Neuronal stem cell (in vitro differentiated cells): Measurements from ENCODE around the gene FBXO11.
A peak's percentile ranks its signal among the peaks of the same experiment; 100 is the strongest.

Source experiments
- DNase-seq: peaks from one replicate; pipeline ENCODE4 v3.0.0-alpha.2; 2013; ENCODE audit warnings: low spot score
- H2AFZ ChIP-seq: one replicate; pipeline ENCODE4 v1.6.1; 2013; ENCODE audit warnings: mild to moderate bottlenecking, low read length, inconsistent platforms
- H2AK5ac ChIP-seq: 2 replicates; pipeline ENCODE4 v1.6.1; 2013; ENCODE audit warnings: low read depth, mild to moderate bottlenecking, inconsistent platforms, low read length, moderate library complexity, mixed read lengths
- H2BK120ac ChIP-seq: 2 replicates; pipeline ENCODE4 v1.6.1; 2013; ENCODE audit warnings: low read depth, mild to moderate bottlenecking, inconsistent platforms, low read length, moderate library complexity, mixed read lengths
- H2BK12ac ChIP-seq: one replicate; pipeline ENCODE4 v1.6.1; 2013; ENCODE audit warnings: low read length, inconsistent platforms
- H2BK15ac ChIP-seq: 2 replicates; pipeline ENCODE4 v1.6.1; 2013; ENCODE audit warnings: mild to moderate bottlenecking, low read length, inconsistent platforms, mixed read lengths
- H2BK5ac ChIP-seq: one replicate; pipeline ENCODE4 v1.6.1; 2013; ENCODE audit warnings: inconsistent platforms, mild to moderate bottlenecking, low read length, moderate library complexity
- H3K14ac ChIP-seq: one replicate; pipeline ENCODE4 v1.6.1; 2013; ENCODE audit warnings: low read length, inconsistent platforms
- H3K18ac ChIP-seq: 2 replicates; pipeline ENCODE4 v1.6.1; 2013; ENCODE audit warnings: low read length, inconsistent platforms
- H3K23ac ChIP-seq: 2 replicates; pipeline ENCODE4 v1.6.1; 2013; ENCODE audit warnings: low read depth, mild to moderate bottlenecking, mixed read lengths, low read length, inconsistent platforms; ENCODE audit not compliant: poor library complexity
- H3K27ac ChIP-seq: replicated peaks from 3 replicates; pipeline ENCODE4 v1.5.1; 2013; ENCODE audit warnings: low read length, inconsistent platforms
- H3K27me3 ChIP-seq, 3 experiments: 2 replicates each; pipeline ENCODE4 v1.6.1; 2013; ENCODE audit warnings: low read length in 3 of 3, mild to moderate bottlenecking in 2 of 3, inconsistent platforms in 1 of 3, low read depth in 1 of 3, mixed read lengths in 1 of 3, moderate library complexity in 1 of 3; ENCODE audit not compliant: control insufficient read depth in 3 of 3, insufficient read depth in 3 of 3
- H3K36me3 ChIP-seq, 2 donors: replicated peaks in 1 of 2; 2 replicates each; pipeline ENCODE4 v1.6.1; 2013; ENCODE audit warnings: low read length in 2 of 2; ENCODE audit not compliant: control insufficient read depth in 2 of 2, insufficient read depth in 2 of 2
- H3K4ac ChIP-seq: 2 replicates; pipeline ENCODE4 v1.6.1; 2013; ENCODE audit warnings: inconsistent platforms, mild to moderate bottlenecking, low read length, moderate library complexity
- H3K4me1 ChIP-seq, 2 donors: 1 replicate in 1 of 2; 2 replicates in 1 of 2; pipeline ENCODE4 v1.6.1; 2013; ENCODE audit warnings: low read length in 2 of 2, low read depth in 1 of 2; ENCODE audit not compliant: control insufficient read depth in 2 of 2, insufficient read depth in 1 of 2
- H3K4me2 ChIP-seq: one replicate; pipeline ENCODE4 v1.6.1; 2013; ENCODE audit warnings: mild to moderate bottlenecking, low read length, inconsistent platforms; ENCODE audit not compliant: insufficient read depth, poor library complexity, severe bottlenecking
- H3K4me3 ChIP-seq, 2 donors: 2 replicates each; pipeline ENCODE4 v1.5.1; 2013; ENCODE audit warnings: low read length in 2 of 2, mild to moderate bottlenecking in 2 of 2, inconsistent platforms in 1 of 2, moderate library complexity in 1 of 2
- H3K79me1 ChIP-seq: one replicate; pipeline ENCODE4 v1.6.1; 2013; ENCODE audit warnings: low read depth, mild to moderate bottlenecking, inconsistent platforms, low read length, moderate library complexity
- H3K9ac ChIP-seq: one replicate; pipeline ENCODE4 v1.6.1; 2013; ENCODE audit warnings: mild to moderate bottlenecking, low read depth, low read length, inconsistent platforms; ENCODE audit not compliant: poor library complexity
- H3K9me3 ChIP-seq, 2 donors: replicated peaks in 1 of 2; 2 replicates each; pipeline versions ENCODE3 to v1.6.1; 2013; ENCODE audit warnings: low read length in 2 of 2, mild to moderate bottlenecking in 2 of 2, inconsistent platforms in 1 of 2, low read depth in 1 of 2, mixed read lengths in 1 of 2, moderate library complexity in 1 of 2; ENCODE audit not compliant: control insufficient read depth in 2 of 2, insufficient read depth in 1 of 2
- H4K8ac ChIP-seq: one replicate; pipeline ENCODE4 v1.6.1; 2013; ENCODE audit warnings: low read depth, mild to moderate bottlenecking, inconsistent platforms, low read length, moderate library complexity
- H4K91ac ChIP-seq: one replicate; pipeline ENCODE4 v1.6.1; 2013; ENCODE audit warnings: low read length, low read depth, mild to moderate bottlenecking, inconsistent platforms; ENCODE audit not compliant: poor library complexity
- WGBS, 2 donors: extraction: QIAGEN DNeasy Blood & Tissue Kit; methylation state at CpG; one replicate each; pipeline ENCODE4 v1.1.7; 2013; ENCODE audit warnings: missing lambda C conversion rate in 2 of 2, mixed read lengths in 1 of 2; ENCODE audit not compliant: insufficient read length in 2 of 2, insufficient replicate concordance in 1 of 2; ENCODE audit errors: extremely low coverage in 2 of 2; 5-methylcytosine and 5-hydroxymethylcytosine counted together

FBXO11 gene

DNA sequence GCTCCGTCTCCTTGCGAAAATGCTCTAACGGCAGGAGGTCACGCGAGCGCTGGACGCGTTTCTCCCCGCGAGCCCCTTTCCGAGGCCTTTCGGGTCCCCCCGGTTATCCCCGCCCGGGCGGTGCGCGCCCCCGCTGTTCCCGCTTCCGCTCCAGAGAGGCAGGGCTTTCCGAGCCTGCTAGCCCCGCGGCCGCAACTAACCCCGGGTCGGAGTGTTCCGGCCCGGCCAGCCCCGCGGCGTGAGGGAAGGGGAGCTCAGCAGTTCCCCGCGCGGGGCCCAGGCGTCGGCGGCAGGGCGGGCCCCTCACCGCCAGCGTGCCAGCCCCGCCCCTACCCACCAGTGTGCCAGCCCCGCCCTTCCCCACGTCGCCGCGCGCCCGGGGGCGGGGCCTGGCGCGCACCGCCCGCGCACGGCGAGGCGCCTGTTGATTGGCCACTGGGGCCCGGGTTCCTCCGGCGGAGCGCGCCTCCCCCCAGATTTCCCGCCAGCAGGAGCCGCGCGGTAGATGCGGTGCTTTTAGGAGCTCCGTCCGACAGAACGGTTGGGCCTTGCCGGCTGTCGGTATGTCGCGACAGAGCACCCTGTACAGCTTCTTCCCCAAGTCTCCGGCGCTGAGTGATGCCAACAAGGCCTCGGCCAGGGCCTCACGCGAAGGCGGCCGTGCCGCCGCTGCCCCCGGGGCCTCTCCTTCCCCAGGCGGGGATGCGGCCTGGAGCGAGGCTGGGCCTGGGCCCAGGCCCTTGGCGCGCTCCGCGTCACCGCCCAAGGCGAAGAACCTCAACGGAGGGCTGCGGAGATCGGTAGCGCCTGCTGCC is 123.4 kb downstream of the FBXO11 start, which contains the start of gene MSH6:
TSS of gene MSH6 (plus strand) at position 475 of the 815 bp plus-strand sequence. CDS start at position 564, 89 bp downstream.
- H3K4ac ChIP-seq, result peak within 1 kb of the TSS; percentile 60
- peak within 1 kb of the TSS; percentile 87 for H2BK5ac ChIP-seq
- peak within 1 kb of the TSS; percentile 97 for H3K27ac ChIP-seq
- peaks cover 0 to 2% of the 10 kb centered on the region in 2 donors for H3K4me1 ChIP-seq
- H3K9me3 ChIP-seq, result peaks cover 0 to 14% of the 10 kb centered on the region in 2 donors
- H2BK12ac ChIP-seq, result no peak within 1 kb of the TSS
- H3K4me2 ChIP-seq, result peak within 1 kb of the TSS; percentile 81
- WGBS, 2 donors, result no CpG with 5 or more reads among the region's 98 CpGs
- H4K91ac ChIP-seq, result peak within 1 kb of the TSS; percentile 79
- H3K79me1 ChIP-seq, result no peaks in the 10 kb centered on the region
- peak within 1 kb of the TSS; percentile 97 for H2AK5ac ChIP-seq
- peak within 1 kb of the TSS; percentile 79 for H2BK15ac ChIP-seq
- H2BK120ac ChIP-seq, result peak within 1 kb of the TSS; percentile 50
- H4K8ac ChIP-seq, result peak within 1 kb of the TSS; percentile 57
- peaks cover 0 to 35% of the 10 kb centered on the region in 2 donors for H3K36me3 ChIP-seq
- peak within 1 kb of the TSS; percentile 96 for H3K9ac ChIP-seq
- peak; percentile 92 for DNase-seq
- H3K27me3 ChIP-seq, result no peaks in the 10 kb centered on the region
- peak within 1 kb of the TSS; percentile 100 for H3K18ac ChIP-seq
- peak within 1 kb of the TSS; percentile 79 to 100 for H3K4me3 ChIP-seq
- peak within 1 kb of the TSS; percentile 95 for H2AFZ ChIP-seq
- H3K14ac ChIP-seq, result peak within 1 kb of the TSS; percentile 65
- peak within 1 kb of the TSS; percentile 58 for H3K23ac ChIP-seq

DNA sequence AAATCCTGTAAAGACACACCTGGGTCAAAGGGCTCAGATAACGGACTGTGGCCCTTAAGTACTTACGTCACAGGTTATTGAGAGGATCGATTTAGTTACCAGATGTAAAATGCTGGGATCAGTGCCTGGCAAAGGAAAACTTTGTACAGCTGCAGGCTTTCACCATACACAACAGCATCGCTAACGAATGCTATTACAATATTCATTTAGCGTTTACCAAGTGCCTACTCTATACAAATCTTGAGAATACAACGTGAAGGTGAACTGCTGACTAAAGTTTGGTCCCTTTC is 124.0 kb downstream of the FBXO11 start:
- Histone ChIP-seq H3K27me3 (no peaks in the 10 kb centered on the region), H2BK120ac (no peak overlapping the region), H3K79me1 (no peaks in the 10 kb centered on the region), H3K18ac (peak overlapping the region; percentile 96), H3K9ac (peak overlapping the region; percentile 65), H3K4me1 (peaks cover 0 to 2% of the 10 kb centered on the region in 2 donors), H3K4ac (no peak overlapping the region), H4K8ac (no peak overlapping the region), H3K9me3 (peaks cover 0 to 14% of the 10 kb centered on the region in 2 donors), H2BK5ac (peak overlapping the region; percentile 80), H3K23ac (no peak overlapping the region), H3K4me3 (peak overlapping the region; percentile 79 to 88), H3K27ac (peak overlapping the region; percentile 67), H3K14ac (no peak overlapping the region), H2AK5ac (no peak overlapping the region), H3K36me3 (peaks cover 0 to 29% of the 10 kb centered on the region in 2 donors), H2AFZ (peak overlapping the region; percentile 95), H4K91ac (no peak overlapping the region), H2BK12ac (no peak overlapping the region), H2BK15ac (no peak overlapping the region), H3K4me2 (peak overlapping the region; percentile 81)
- WGBS, 2 donors, result no CpG with 5 or more reads among the region's 7 CpGs
- no peak for DNase-seq

DNA sequence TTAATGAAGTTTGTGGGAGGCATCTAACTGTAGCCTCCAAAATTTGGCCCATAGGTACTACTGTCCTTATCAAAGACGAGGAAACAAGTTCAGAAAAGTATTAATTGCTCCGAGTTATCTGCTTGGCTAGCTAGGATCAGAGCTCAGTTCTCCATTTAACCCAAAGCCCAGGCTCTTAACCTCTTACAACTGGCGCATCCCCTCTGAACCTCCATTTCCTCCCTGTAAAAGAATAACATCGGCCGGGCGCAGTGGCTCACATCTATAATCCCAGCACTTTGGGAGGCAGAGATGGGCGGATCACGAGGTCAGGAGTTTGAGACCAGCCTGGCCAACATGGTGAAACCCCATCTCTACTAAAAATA is 126.9 kb downstream of the FBXO11 start:
- Histone ChIP-seq H4K8ac (no peak overlapping the region), H2BK12ac (no peak overlapping the region)

DNA sequence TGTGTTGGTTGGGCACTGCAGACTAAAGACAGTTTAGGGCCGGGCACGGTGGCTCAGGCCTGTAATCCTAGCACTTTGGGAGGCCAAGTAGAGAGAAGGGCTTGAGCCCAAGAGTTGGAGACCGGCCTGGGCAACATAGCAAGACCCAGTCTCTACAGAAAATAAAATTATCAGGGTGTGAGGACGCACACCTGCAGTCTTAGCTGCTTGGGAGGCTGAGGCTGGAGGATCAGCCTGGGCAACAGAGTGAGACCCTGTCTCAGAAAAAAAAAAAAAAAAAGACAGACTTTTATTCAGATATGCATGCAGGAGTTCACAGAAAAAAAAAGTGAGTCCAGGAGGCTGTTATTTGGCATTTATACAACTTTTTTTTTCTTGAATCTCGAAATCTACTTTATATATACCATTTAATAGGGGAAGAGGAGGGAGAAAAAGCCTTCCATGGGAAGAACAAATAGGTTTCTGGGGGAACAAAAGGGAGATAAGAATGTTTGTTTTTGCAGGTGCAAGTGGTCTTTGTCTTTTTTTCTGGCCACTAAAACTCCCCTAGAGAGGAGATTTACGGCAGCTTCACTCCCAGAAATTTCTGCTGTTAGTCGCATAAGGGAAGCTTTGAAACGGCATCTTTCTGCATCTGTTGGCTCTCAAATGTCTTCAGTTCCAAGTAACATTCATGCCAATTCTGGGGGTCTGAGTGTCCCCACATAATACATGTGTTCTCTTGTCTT is 127.4 kb downstream of the FBXO11 start:
- H4K8ac ChIP-seq, result no peak overlapping the region
- H2AFZ ChIP-seq, result no peak overlapping the region
- H3K36me3 ChIP-seq, result no peaks in the 10 kb centered on the region
- no peak overlapping the region for H4K91ac ChIP-seq
- H3K27me3 ChIP-seq, result peaks cover 0 to 4% (median 0%) of the 10 kb centered on the region in 3 experiments
- no peak overlapping the region for H2BK12ac ChIP-seq
- H3K9me3 ChIP-seq, result no peaks in the 10 kb centered on the region
- peak overlapping the region; percentile 34 for H3K27ac ChIP-seq
- no CpG with 5 or more reads among the region's 8 CpGs for WGBS, 2 donors
- no peak overlapping the region for H3K23ac ChIP-seq
- H3K9ac ChIP-seq, result no peak overlapping the region
- H3K4ac ChIP-seq, result no peak overlapping the region
- H3K4me2 ChIP-seq, result no peak overlapping the region
- no peak overlapping the region for H2BK15ac ChIP-seq
- no peak for DNase-seq
- H3K79me1 ChIP-seq, result no peaks in the 10 kb centered on the region
- H3K4me1 ChIP-seq, result peaks cover 0 to 2% of the 10 kb centered on the region in 2 donors
- no peak overlapping the region for H3K4me3 ChIP-seq
- no peak overlapping the region for H2BK5ac ChIP-seq
- no peak overlapping the region for H2BK120ac ChIP-seq
- H2AK5ac ChIP-seq, result no peak overlapping the region
- no peak overlapping the region for H3K14ac ChIP-seq
- no peak overlapping the region for H3K18ac ChIP-seq

More for the DNA sequence above, 126.9 kb downstream of the FBXO11 start:
- no peaks in the 10 kb centered on the region for H3K9me3 ChIP-seq
- H2BK120ac ChIP-seq, result no peak overlapping the region
- no peak overlapping the region for H2AFZ ChIP-seq
- no peak overlapping the region for H3K4me3 ChIP-seq
- no peak overlapping the region for H2BK5ac ChIP-seq
- H3K23ac ChIP-seq, result no peak overlapping the region
- H3K18ac ChIP-seq, result no peak overlapping the region
- WGBS, 2 donors, result no CpG with 5 or more reads among the region's 8 CpGs
- no peaks in the 10 kb centered on the region for H3K36me3 ChIP-seq
- H3K27me3 ChIP-seq, result peaks cover 0 to 4% (median 0%) of the 10 kb centered on the region in 3 experiments
- DNase-seq, result no peak
- no peak overlapping the region for H3K14ac ChIP-seq
- H4K91ac ChIP-seq, result no peak overlapping the region
- no peak overlapping the region for H2BK15ac ChIP-seq
- no peak overlapping the region for H3K4me2 ChIP-seq
- H2AK5ac ChIP-seq, result no peak overlapping the region
- peaks cover 0 to 2% of the 10 kb centered on the region in 2 donors for H3K4me1 ChIP-seq
- no peaks in the 10 kb centered on the region for H3K79me1 ChIP-seq
- H3K4ac ChIP-seq, result no peak overlapping the region
- peak overlapping the region; percentile 34 for H3K27ac ChIP-seq
- H3K9ac ChIP-seq, result no peak overlapping the region
